ENCODE results near the gene ZIC3.

The ZIC3 gene

GRCh38 chrX:137574102-137574783 is 8.3 kb downstream of the ZIC3 start:
- no peak for DNase-seq (ENCODE audit: low read depth, low spot score)

- DNase-seq (ENCODE audit: low read depth, low spot score) = no peak
Measured at GRCh38 chrX:137574784-137575293, 8.9 kb downstream of the ZIC3 start.

- no peak for DNase-seq (ENCODE audit: low read depth, low spot score)
Measured at GRCh38 chrX:137575596-137576255, 9.8 kb downstream of the ZIC3 start.

GRCh38 chrX:137587151-137587550 is 21.2 kb downstream of the ZIC3 start:
- no peak for DNase-seq (ENCODE audit: low read depth, low spot score)

- DNase-seq (ENCODE audit: low read depth, low spot score) = no peak
Measured at GRCh38 chrX:137600769-137601168, 34.8 kb downstream of the ZIC3 start.

Measured in activated naive CD8-positive, alpha-beta T cell treated with anti-CD3 and anti-CD28 coated beads, Interleukin-2, amount 50 U/mL, for 16 hours (primary cell).